ENCODE measurements around the gene RPL32.
"Not testable (repeated sequence)": the region's sequence is repeated elsewhere in the genome, so short reads cannot be mapped to it uniquely, and the experiment has no call there.

The RPL32 gene

GRCh38 chr3:12791430-12791829 is 49.9 kb downstream of the RPL32 start:
- Histone ChIP-seq H3K4me3 (no peak overlapping the region), H3K27ac (no peak overlapping the region)

- not testable (repeated sequence) for H3K4me3 ChIP-seq, H3K27ac ChIP-seq
Measured at GRCh38 chr3:12787967-12788690, 53.2 kb downstream of the RPL32 start.

GRCh38 chr3:12787346-12787745 is 54.0 kb downstream of the RPL32 start:
- H3K4me3 ChIP-seq, H3K27ac ChIP-seq: not testable (repeated sequence)

GRCh38 chr3:12785096-12785495 is 56.3 kb downstream of the RPL32 start:
- Histone ChIP-seq H3K4me3 (no peak overlapping the region), H3K27ac (no peak overlapping the region)
